HT1080 (cell line): ENCODE results near the gene RIPOR1. TPM values are rescaled to one million over a fixed set of nuclear protein-coding genes. Genes with fewer than 3 reads are reported as not detected.
"Not testable (repeated sequence)": the region's sequence is repeated elsewhere in the genome, so short reads cannot be mapped to it uniquely, and the experiment has no call there.

Experiments used
- DNase-seq: peaks from one replicate; pipeline ENCODE4 v3.0.0-alpha.2; 2015; ENCODE audit warnings: low read depth
- total RNA-seq: library from RNA; depleted of rRNA; stranded (reverse); fragments of >200 nt; shearing (Covaris generic); gene quantifications from 2 replicates; pipeline ENCODE4 v1.2.3, GENCODE V29; 2014

RIPOR1 gene
- total RNA-seq, 1 experiment from 2014 or later = 17.2 TPM

DNA sequence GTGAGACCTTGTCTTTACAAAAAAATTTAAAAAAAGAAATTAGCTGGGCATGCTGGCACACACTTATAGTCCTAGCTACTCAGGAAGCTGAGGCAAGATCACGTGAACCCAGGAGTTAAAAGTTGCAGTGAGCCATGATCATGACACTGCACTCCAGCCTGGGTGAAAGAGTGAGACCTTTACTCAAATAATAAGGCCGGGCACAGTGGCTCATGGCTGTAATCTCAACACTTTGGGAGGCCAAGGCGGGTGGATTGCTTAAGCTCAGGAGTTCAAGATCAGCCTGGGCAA is 11.5 kb upstream of the RIPOR1 start:
- no peak for DNase-seq

DNA sequence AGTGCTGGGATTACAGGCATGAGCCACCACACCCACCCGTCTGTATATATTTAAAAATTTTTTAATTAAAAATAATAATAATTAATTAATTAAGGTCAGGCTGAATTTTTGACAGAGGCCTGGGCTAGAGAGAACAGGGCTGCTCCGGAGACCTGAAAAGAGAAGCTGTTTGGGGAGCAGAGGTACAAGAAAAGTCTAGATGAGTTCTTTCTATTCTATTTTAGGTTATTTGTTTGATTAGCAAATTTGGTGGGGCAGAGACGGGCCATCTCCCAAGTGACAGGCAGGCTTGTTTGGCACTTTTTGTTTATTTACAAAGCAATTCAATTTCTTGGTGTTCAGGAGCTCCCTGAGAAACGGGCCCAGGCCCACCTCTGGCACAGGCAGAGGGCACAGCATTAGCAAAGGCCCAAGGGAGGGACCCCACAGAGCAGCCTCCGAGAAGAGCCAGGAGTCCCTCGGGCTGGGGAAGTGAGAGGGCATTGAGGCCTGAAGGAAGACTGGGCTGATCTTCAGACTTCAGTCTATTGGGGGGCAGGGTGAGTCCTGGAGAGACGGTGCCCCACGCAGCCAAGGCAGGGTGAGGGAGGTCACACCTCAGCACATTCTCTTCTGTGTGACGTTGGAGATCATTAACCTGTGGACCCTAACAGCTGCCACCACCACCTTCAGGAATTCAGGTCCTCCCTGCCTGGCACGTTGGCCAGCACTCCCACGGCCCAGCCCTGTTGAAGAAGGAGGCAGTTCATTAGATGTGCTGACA is 10.8 kb upstream of the RIPOR1 start:
- no peak for DNase-seq

DNA sequence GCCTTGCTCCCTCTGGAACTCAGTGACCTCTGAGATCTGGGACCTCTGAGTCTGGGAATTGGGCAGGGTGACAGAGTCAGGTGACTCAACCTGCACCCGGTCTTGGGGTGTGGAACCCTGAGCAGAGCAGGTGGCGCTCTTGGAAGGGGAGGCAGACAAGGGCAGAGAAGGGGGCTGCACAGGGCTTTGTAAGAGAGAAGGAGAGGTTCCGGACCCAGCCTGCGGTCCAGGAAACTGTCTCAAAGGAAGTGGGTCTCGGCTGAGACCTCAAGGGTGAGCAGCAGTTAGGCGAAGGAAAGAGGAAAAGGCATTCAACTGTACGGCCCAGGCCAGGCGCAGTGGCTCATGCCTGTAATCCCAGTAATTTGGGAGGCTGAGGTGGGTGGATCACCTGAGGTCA is 10.0 kb upstream of the RIPOR1 start:
- no peak for DNase-seq

DNA sequence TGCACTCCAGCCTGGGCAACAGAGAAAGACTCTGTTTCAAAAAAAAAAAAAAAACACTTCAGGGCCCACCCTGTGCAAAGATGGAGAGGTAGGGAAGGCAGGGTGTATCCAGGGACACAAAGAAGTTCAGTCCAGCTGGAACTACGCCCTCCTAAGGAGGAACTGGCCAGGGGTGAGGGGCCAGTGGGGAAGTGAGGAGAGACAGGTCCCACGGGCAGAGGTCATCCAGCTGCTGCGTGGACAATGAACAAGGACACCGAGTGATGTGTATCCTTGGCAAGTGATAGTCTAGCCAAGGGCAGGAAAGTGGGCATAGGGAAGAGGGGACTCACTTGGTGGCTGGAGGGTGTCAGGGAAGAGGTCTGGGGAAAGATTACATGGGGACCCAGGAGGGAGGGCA is 9.4 kb upstream of the RIPOR1 start:
- DNase-seq = no peak

DNA sequence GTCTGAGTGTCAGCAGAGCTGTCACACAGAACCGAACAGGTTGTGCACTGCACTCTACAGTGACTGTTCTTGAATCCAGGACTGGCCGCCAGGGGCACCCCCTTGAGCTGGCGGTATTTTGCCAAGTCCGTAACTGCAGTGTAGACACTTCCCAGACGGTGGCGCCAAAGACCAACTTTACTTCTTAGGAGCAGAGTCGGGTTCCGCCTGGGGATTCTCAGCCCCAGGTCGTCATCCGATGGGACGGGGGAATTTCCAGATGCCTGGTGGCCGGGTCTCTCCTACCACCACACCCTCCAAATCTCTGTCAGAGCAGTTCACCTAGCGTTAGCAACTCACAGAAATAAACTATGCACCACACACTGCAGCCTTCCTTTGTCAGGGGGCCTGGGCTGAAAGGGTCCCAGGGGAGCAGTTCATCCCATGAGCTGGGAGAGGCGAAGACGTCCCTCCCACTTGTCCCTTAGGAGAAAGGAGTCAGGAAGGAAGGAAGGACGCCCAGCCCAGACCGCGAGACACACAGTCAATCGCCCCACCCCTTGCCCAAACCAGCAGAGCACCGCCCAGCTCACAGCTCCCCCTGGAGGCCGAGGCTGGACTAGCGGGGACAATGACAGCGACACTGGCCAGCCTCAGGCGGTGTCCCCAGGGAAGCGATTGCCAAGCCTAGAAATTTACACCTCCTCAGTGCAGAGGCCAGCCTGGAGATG is 7.4 kb upstream of the RIPOR1 start:
- peak; percentile 91 for DNase-seq

DNA sequence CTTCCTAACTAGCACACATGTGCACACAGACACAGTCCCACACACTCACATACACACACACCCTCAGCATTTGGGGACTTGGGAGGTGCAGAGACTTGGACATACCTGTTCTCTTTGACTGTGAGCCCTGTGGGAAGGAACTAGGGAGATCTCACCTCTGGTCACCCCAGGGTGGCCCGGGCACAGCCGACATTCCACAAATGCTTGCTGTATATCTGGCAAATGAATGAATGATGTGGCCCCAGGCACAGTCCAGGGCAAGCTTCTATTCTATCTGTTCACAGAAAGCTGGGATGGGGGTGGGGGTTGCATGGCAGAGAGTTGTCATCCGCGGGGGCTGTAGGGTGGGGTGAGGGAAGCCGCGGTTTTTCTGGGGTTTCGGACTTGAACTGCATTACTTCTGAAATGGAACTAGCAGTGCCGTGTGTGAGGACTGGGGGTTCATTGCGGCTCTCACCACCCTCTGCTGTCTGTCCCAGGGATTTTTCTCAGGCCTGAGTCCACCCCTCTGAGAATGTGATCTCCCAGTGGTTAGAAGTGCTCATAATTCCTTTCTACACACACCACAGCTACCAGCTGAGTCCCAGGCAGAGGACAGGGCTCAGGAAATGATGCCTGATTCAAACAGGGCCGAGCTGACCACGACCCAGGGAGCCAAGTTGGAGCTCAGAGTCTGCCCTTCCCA is 3.3 kb upstream of the RIPOR1 start:
- peak; percentile 58 for DNase-seq

DNA sequence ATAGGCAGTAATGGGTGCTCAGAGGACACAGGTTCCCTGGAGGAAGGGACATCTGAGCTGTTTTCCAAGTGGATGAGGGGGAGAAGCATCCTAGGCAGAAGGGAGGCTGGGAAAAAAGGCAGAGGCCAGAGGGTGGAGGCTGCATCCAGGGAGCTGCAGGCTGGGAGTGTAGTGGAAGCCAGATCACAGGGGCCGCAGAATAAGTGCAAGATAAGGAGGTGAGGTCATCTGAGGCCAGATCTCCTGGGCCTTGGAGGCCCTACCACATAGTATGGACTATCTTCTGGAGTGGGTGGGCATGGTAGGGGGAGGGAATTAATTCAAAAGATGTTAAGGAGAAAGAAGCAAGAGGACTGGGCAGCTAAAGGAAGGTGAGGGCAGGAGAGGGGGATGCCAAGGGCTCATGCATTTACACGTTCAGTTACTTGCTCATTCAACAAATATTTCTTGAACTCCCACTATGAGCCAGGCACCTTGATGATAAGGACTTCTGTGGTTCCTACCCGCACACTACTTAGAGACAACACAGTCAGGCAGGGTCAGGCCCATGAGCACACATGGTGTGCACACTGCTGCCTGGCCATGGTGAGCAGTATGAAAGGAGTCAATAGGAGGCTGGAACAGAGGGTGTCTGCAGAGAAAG is 2.4 kb upstream of the RIPOR1 start:
- DNase-seq = peak; percentile 52

DNA sequence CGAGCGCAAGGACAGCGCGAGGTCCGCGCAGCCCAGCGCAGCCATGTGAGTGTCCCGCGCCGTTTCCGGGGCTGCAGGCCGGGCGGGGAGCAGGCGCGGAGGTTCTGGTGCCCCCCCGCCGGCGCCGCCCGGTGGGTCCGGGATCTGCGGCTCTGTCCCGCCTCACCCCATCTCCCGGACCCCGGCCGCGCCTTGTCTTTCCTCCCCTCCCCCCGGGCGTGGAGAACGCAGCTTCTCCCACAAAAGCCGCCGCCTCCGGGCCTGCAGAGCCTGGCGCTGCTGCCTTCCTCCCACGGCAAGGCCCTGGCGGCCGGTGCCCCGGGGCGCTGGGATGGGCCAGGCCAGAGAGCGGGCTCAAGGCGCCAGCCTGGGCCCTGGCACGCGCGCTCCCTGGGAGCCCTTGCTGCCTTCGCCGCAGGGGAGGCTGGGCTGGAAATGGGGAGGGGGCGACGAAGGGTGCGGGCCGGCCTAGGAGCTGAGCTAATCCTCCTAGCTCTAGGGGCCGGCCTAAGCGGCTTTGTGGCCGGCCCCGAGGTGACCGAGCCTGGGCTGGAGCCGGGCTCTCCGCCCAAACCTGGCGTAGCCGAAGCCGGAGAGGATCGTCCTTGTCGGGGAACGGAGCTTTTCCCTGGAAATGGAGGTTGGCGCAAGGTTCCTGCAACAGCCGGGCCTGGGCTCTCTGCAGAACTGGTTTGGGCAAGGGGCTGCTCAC is 397 bp downstream of the RIPOR1 start:
- DNase-seq = no peak

DNA sequence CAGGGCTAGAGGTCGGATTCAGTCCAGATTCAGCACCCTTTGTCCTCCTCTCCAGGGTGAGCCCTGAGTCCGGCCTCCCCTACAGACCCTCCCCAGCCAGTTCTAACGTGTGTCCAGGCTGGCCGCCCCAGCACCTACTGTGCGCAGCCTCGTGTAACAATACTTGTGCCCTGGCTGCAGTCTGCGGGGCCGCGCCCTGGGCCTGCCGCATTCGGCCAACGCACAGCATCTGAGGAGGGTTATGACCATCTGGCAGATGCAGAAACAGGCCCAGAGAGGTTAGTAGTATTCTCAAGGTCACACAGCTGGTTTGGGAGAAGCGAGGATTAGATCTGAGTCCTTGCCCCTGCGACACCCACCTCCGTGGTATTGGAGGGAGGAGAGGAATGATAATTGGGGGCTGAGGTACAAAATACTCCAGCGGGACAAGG is 968 bp downstream of the RIPOR1 start:
- DNase-seq = peak; percentile 36

DNA sequence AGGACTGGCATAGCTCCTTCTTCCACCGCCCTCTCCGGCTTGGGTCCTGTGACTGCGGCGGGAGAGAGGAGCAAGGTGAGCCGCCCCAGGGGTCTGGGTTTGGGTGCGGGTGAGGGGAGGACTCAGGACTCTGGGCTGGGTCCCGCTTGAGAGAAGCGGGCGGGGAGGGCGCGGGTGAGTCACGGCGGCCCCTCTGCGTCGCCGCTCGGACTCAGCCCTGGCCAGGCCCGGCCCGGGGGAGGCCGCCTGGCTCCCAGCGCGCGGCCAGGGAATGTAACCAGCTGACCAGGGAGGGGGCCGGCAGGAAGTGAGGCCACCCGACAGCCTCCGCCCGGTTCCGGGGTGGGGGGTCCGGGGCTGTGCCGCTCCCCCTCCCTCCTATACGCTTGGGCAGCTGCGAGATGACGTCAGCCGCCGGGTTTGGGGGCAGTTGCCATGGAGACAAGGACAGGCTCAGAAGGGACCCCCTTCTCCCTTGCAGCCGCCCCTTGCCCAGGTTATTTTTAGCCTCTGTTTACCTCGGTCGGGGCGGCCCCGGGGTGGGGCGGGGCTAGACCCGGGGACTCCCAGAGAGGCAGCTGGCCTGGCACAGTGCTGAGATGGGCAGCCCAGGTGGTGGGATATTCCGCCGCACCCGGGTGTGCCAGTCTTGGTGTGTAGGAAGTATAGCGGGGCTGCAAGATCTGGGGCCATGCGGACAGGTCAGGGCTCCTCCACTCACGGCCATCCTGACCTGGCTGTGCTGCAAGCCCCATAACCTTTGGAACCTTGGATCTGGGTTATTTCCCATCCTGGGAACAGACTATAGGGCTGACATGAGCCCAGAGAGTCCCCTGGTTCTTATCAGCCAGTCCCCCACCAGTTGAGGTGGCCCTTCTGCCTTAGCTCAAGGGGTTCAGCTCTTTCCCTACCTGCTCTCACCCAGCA is 1.6 kb downstream of the RIPOR1 start:
- peak; percentile 74 for DNase-seq

DNA sequence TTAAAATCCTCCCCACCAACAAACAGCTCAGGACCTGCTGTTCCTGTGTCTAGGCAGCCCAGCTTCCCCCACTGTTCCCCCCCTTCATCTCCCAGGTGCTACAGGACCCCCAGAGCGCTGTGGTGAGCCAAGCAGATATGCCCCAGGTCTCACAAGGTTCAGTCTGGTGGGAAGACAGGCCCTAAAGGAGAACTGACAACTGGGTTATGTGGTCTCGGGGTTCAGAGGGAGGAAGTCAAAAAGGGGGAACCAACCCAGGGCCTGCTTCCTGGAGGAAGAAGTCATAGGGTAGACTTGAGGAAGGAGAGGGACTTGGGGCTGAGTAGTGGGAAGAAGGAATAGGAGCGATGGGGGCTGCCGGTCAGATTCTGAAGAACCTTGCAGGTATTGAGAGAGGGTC is 2.6 kb downstream of the RIPOR1 start:
- no peak for DNase-seq

DNA sequence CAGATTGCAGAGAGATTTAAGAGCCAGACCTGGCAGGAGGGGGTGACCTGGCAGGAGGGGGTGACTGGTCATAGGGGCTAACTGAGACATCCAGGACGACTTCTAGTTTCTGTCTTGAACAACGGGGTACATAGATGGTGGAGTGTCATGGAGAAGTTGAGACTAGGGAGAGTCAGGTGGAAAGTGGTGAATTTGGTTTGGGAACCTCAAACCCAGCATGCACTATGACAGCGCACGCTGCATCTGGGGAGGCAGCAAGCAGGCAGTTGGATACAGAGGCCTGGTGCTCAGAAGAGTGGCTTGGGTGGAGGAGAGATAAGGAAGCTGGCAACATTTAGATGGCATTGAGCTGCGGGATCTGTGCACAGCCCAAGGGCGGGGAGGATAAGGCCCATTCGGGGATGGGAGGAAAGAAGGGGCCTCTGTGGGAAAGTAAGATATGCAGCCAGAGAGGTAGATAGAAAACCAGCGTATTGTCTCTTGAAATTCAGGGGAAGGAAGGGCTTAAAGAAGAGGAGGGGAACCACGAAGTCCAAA is 4.5 kb downstream of the RIPOR1 start:
- DNase-seq = no peak

DNA sequence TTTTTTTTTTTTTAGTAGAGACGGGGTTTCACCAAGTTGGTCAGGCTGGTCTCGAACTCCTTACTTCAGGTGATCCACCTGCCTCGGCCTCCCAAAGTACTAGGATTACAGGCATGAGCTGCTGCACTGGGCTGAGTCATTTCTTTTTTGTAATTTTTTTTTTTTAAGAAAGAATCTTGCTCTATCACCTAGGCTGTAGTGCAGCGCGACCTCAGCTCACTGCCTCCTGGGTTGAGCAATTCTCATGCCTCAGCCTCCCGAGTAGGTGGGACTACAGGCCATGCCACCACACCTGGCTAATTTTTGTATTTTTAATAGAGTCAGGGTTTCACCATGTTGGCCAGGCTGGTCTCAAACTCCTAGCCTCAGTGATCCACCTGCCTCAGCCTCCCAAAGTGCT is 5.4 kb downstream of the RIPOR1 start:
- DNase-seq = not testable (repeated sequence)

DNA sequence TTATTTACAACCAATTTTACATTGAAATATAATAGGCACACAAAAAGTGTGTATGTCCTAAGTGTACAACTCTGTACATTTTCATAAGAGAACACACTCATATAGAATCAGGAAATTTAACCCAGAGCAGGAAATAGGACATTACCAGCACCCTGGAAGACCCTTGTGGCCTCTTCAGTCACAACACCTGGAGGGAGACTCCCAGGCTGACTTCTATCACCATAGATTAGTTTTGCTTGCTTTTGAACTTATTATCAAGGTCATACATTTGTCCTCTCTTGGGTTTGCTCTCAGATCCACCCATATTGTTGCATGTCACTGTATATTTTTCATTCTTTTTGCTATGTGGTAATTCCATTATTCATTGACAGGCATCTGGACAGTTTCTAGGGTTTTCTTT is 5.8 kb downstream of the RIPOR1 start:
- no peak for DNase-seq

DNA sequence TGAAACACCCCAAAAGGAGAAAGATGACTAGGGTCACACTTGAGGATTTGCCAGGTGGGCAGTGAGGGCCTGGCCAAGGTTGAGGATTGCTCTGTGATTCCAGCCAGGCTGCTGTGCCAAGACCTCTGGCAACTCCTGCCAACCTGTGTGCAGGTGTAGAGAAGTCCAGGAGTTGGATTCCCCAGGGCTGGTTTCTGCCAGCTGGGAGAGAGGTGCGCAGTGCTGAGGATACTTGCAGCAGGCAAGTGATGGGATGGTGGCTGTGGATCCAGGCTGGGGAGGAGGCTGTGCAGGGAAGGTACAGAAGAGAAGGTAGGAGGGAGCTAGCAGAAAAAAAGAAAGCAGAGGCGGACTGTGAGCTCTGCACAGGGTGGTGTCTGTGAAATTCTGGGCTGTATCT is 6.6 kb downstream of the RIPOR1 start:
- no peak for DNase-seq

DNA sequence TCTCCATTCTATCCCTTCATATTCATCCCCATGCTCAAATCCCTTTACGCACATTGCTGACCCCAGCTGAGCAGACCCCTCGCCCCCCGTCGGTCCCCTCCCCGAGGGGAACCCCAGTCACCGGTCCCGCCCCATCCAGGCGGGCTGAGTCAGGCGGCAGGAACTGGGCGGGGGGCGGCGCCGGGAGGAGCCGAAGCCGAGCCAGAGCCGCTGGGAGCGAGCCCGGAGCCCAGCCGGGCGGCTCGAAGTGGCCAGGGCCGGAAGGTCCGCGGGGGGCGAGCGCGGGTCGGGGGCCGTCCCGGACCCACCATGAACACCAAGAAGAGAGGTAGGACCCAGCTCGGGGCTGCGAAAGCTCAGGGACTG is 8.6 kb downstream of the RIPOR1 start:
- DNase-seq = no peak

DNA sequence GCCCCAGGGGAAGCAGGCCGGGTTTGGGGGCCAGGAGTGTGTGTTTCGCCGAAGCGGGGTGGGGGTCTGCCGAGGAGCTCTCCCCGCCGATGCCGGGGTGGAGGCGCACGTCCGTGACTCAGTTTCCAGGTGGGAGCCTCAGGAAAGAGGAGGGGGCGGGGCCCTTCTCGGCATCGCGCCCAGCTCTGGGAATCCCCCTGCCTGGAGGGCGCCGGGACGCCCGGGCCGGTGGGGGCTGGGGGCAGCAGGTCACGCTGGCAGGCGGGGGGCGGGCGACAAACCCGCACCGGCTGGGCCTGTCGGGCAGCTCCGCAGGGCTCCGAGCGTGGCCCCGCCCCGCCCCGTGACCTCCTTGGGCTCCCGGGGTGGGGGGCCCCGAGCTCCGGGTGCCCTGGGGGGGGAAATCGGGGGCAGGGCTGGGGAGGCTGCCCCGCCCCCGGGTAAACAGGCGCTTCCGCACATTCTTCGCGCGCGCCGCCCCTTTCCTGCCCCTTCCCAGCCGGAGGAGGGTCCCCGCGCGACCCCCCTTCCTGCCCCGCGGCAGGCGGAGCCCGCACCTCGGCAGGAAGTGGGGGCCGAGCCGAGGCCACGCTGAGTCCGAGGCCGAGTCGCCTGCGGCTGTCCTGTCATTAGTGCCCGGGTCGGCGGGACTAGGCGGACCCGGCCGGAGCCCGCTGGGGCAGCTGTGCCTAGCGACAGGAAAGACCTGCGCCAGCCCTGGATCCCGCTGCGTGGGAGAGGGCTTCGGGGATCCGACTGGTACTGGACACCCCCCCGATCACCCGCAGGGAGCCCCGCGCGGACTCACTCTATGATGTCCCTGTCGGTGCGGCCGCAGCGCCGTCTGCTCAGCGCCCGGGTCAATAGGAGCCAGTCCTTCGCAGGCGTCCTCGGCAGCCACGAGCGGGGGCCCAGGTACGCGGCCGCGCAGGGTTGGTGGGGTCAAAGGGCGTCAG is 9.3 kb downstream of the RIPOR1 start:
- DNase-seq = no peak

DNA sequence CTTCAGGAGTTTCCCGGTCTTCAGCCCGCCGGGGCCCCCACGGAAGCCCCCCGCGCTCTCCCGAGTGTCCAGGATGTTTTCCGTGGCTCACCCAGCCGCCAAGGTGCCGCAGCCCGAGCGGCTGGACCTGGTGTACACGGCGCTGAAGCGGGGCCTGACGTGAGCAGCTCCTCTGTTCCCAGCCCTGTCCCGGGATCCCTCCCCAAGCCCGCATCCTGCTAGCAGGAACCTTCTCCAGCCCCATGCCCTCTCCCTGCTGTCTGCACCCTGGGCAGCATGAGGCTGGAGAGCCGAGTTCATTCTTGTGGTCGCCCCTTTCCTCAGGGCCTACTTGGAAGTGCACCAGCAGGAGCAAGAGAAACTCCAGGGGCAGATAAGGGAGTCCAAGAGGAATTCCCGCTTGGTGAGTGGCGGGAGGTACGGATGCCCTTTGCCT is 10.1 kb downstream of the RIPOR1 start:
- DNase-seq = no peak

DNA sequence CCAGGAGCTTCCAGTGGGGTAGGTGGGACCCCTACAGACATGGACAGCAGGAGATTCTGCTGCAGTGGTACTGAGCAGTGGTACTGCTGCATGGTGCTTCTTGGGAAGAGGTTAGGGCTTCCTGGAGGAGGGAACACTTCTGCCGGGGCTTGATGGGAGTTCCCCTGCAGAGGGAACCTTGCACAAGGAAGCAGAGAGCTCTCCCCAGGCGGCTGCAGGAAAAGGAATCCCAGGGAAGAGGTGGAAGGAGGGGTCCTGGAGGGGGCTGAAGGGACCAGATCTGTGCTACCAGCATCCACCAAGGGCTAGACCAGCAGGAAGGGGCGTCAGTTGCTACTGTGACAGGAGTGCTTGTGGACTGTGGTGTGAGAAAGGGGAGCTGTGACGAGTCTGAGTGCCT is 10.6 kb downstream of the RIPOR1 start:
- DNase-seq = no peak
